Kidney (tissue), 14 donors: Measurements from ENCODE around the gene ERBB3. TPM values are rescaled to one million over a fixed set of nuclear protein-coding genes. Genes with fewer than 3 reads are reported as not detected.

Experiments used
- DNase-seq, 5 donors: peaks; one replicate each; pipeline ENCODE4 v3.0.0-alpha.2; 2013 to 2020
- FAIRE-seq: peaks from 2 replicates; lab custom pipeline; 2012; peaks lifted over from hg19 to GRCh38; lab: Jason Lieb, UNC
- H3K27ac ChIP-seq, 2 donors: one replicate each; pipeline ENCODE4 v1.7.0; 2013; ENCODE audit warnings: low read depth in 2 of 2, low read length in 2 of 2, inconsistent platforms in 1 of 2
- H3K27me3 ChIP-seq: one replicate; pipeline ENCODE4 v1.7.1; 2013; ENCODE audit warnings: low read length, inconsistent platforms; ENCODE audit not compliant: control insufficient read depth, insufficient read depth
- H3K36me3 ChIP-seq, 3 donors: one replicate each; pipeline versions ENCODE4 v1.7.0 to v1.7.1; 2013; ENCODE audit warnings: low read length in 3 of 3, control low read depth in 1 of 3, inconsistent platforms in 1 of 3; ENCODE audit not compliant: insufficient read depth in 3 of 3, control insufficient read depth in 2 of 3
- H3K4me1 ChIP-seq, 3 donors: one replicate each; pipeline versions ENCODE4 v1.7.0 to v1.7.1; 2013; ENCODE audit warnings: low read length in 3 of 3, inconsistent platforms in 1 of 3, low read depth in 1 of 3; ENCODE audit not compliant: control insufficient read depth in 2 of 3, insufficient read depth in 2 of 3
- H3K4me3 ChIP-seq, 3 donors: one replicate each; pipeline versions ENCODE4 v1.7.0 to v1.8.1; 2013; ENCODE audit warnings: low read length in 3 of 3, control low read depth in 1 of 3, inconsistent platforms in 1 of 3
- H3K9ac ChIP-seq, 3 donors: one replicate each; pipeline versions ENCODE4 v1.7.0 to v1.7.1; 2013; ENCODE audit warnings: low read length in 3 of 3, control low read depth in 1 of 3, inconsistent platforms in 1 of 3
- H3K9me3 ChIP-seq, 3 donors: one replicate each; pipeline versions ENCODE4 v1.7.0 to v1.7.1; 2013; ENCODE audit warnings: low read length in 3 of 3, control low read depth in 1 of 3, inconsistent platforms in 1 of 3; ENCODE audit not compliant: control insufficient read depth in 2 of 3, insufficient read depth in 1 of 3
- intact Hi-C: fragments of 100-400 bp; cut with DNase I; formaldehyde crosslinking; loops from one replicate; pipeline ENCODE4 v1.11.1; 2022
- polyA plus RNA-seq: library from polyadenylated mRNA; stranded (reverse); fragments of 350-450 nt; fragmentation: Illumina TruSeq; extraction: RNeasy Lipid Tissue Mini Kit (QIAGEN cat#74804); gene quantifications from one replicate; pipeline ENCODE4 v1.2.3, GENCODE V29; 2014; ENCODE audit warnings: low read depth, low replicate concordance; ENCODE audit not compliant: insufficient read depth
- total RNA-seq: library from RNA; stranded (reverse); fragmentation: NEBNext Ultra II Directional; extraction: Animal tissue kit (Norgen Biotek cat#: 25700); gene quantifications from one replicate; pipeline ENCODE4 v1.2.1, GENCODE V29; 2021
- TF ChIP-seq, protein P1 (sequence below): IDR thresholded peaks from 3 replicates; pipeline ENCODE4 v1.5.1; 2012; ENCODE audit warnings: mild to moderate bottlenecking, moderate library complexity, borderline replicate concordance; ENCODE audit not compliant: insufficient read depth; ENCODE audit errors: extremely low read depth
- donor health status: control.
- donor health status: control.
- donor health status: control.
- donor health status: control.
- donor health status: control.
- donor health status: DM: yes; HTN: yes; CAD: no.
- donor health status: Normal renal cell carcinoma (clear cell type).

Gene ERBB3
- total and polyA plus RNA-seq, 2 donors from 2014 or later: 31.5 to 58.1 TPM

DNA sequence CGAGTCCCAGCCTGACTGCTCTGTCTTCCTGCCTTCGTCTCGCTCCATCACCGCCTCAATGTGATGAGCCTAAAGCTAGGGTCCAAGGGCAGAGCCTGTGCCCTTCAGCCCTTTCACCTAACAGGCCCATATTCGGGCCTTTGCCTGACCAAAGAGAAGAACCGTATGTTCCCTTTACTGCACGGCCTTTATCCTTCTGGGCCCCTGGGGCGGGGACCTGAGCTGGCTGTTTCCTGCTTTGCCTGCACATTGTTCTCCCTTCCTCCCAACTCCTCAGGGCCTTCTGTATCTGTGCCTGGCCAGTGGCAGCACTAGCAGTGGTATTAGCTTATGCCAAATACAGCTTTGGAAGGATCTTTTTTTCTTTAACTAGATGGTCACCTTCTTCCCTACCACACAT, 63.9 kb downstream of the ERBB3 start:
- no peaks in the 10 kb centered on the region for H3K9me3 ChIP-seq
- peaks cover 0 to 7% (median 2%) of the 10 kb centered on the region in 3 donors for H3K4me1 ChIP-seq
- peak in 1 of 5 donors; percentile 59 for DNase-seq
- H3K27me3 ChIP-seq: no peaks in the 10 kb centered on the region
- TF ChIP-seq, protein P1, sequence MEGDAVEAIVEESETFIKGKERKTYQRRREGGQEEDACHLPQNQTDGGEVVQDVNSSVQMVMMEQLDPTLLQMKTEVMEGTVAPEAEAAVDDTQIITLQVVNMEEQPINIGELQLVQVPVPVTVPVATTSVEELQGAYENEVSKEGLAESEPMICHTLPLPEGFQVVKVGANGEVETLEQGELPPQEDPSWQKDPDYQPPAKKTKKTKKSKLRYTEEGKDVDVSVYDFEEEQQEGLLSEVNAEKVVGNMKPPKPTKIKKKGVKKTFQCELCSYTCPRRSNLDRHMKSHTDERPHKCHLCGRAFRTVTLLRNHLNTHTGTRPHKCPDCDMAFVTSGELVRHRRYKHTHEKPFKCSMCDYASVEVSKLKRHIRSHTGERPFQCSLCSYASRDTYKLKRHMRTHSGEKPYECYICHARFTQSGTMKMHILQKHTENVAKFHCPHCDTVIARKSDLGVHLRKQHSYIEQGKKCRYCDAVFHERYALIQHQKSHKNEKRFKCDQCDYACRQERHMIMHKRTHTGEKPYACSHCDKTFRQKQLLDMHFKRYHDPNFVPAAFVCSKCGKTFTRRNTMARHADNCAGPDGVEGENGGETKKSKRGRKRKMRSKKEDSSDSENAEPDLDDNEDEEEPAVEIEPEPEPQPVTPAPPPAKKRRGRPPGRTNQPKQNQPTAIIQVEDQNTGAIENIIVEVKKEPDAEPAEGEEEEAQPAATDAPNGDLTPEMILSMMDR: no peak
- H3K27ac ChIP-seq: peak overlapping the region in 1 of 2 donors; percentile 57
- intact Hi-C loops: no loop called here
- peaks cover 2 to 23% (median 21%) of the 10 kb centered on the region in 3 donors for H3K36me3 ChIP-seq
- no peak for FAIRE-seq
- no peak overlapping the region for H3K4me3 ChIP-seq
- no peak overlapping the region for H3K9ac ChIP-seq

DNA sequence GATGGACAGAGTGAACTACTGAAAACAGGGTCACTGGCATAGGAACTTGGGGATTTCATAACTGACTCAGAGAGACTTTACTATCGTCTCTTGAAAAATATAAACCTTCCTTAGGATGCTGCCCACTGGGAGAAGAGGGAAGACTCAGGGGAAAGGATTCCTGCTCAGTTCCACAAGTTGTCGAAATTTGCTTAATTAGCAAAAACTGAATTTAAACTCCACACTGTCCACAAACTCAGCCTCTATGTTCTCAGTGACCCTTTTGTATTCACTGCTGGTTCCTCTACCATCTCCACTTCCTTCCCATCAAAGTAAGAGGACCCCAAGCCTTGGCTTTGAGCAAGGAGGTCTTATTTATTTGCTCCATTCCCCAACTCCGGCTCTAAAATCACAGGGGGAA, 65.3 kb downstream of the ERBB3 start:
- H3K36me3 ChIP-seq: peaks cover 2 to 22% (median 21%) of the 10 kb centered on the region in 3 donors
- intact Hi-C loops: no loop called here
- no peak overlapping the region for H3K27ac ChIP-seq
- FAIRE-seq (no peak), DNase-seq (no peak)
- H3K9me3 ChIP-seq: no peaks in the 10 kb centered on the region
- TF ChIP-seq, protein P1: no peak
- H3K4me3 ChIP-seq: no peak overlapping the region
- H3K27me3 ChIP-seq: no peaks in the 10 kb centered on the region
- peaks cover 0 to 7% (median 2%) of the 10 kb centered on the region in 3 donors for H3K4me1 ChIP-seq
- H3K9ac ChIP-seq: no peak overlapping the region

DNA sequence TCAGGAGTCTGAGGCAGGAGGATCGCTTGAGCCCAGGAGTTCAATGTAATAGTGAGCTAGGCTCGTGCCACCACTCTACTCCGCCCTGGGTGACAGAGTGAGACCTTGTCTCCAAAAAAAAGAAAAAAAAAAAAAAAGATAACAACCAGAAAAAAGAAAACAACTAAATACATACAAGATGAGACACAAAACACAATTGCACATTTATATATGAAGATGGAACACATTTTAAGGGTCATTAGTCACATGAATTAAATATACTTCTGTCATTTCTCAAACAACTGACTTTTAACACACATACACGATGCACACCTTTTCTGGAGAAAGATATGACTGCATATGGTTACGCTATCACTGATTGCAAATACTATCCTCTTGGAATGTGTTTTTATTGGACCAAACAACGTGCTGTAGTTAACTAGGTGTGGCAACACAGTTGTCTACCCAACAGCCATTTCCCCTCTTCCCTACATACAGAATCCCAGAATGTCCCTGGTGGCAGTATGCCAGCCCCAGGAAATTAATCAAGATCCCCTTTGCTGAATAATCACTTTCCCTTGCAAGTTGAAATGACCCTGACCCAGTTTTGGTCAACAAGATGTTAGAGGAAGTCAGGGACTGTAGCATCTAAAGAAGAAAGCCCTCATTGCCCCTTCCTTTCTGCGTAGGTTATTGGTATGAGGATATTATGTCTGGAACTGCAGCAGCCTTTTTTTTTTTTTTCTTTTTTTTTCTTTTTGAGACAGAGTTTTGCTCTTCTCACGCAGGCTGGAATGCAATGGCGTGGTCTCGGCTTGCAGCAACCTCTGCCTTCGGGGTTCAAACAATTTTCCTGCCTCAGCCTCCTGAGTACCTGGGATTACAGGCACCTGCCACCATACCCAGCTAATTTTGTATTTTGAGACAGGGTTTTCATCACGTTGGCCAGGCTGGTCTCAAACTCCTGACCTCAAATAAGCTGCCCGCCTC, 66.8 kb downstream of the ERBB3 start:
- FAIRE-seq (no peak), DNase-seq (peak in 2 of 5 donors; percentile 40 to 73)

More for the DNA sequence above, 66.8 kb downstream of the ERBB3 start:
- Histone ChIP-seq H3K4me3 (no peak overlapping the region), H3K27ac (no peak overlapping the region), H3K4me1 (peaks cover 0 to 11% (median 8%) of the 10 kb centered on the region in 3 donors), H3K27me3 (no peaks in the 10 kb centered on the region), H3K9ac (no peak overlapping the region), H3K9me3 (no peaks in the 10 kb centered on the region), H3K36me3 (peaks cover 2 to 18% (median 17%) of the 10 kb centered on the region in 3 donors)
- TF ChIP-seq, protein P1: no peak
- intact Hi-C loops: no loop called here
